IPS-18c (cell line): ENCODE measurements around the gene PLLP.
"Not testable (repeated sequence)": the region's sequence is repeated elsewhere in the genome, so short reads cannot be mapped to it uniquely, and the experiment has no call there.

Experiments used
- H3K4me3 ChIP-seq: 2 replicates; pipeline ENCODE4 v1.7.0; 2013; ENCODE audit warnings: low read depth, mild to moderate bottlenecking, low read length, moderate library complexity; ENCODE audit not compliant: insufficient read depth
- H3K9me3 ChIP-seq: one replicate; pipeline ENCODE4 v1.6.1; 2013; ENCODE audit warnings: mild to moderate bottlenecking, low read length, moderate library complexity; ENCODE audit not compliant: control insufficient read depth, insufficient read depth

The PLLP gene

DNA sequence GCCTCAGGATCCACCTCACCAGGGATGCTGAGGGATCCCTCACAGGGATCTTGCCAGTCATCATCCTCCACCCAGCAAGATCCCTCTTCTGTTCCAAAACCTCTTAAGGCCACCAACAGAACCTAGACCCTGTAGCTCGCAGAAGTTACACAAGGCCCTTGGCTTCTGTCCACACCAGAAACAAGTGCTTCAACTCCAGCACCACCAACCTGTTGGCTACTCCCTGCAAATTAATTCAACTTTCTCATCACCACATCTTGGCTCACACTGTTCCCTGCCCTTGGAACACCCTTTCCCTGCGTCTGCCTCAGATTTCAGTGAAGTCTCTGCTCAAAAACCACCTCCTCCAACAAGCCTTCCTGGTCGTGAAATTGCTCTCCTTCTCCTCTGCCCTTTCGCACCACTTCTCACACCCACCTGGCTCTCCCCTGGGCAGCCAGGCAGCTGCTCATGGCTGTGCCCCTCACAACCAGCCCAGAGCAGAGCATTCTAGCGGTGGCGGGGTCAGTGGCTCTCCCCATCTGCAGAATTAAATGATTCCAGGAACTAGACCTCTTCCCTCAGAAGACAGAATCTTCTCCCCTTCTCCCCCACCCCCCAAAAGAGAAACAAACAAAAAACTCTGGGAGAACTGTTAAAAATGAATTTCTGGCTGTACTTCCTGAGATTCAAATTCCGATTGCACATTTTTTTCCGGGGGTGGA is 1.8 kb downstream of the PLLP start:
- Histone ChIP-seq H3K9me3 (no peaks in the 10 kb centered on the region), H3K4me3 (no peak overlapping the region)

DNA sequence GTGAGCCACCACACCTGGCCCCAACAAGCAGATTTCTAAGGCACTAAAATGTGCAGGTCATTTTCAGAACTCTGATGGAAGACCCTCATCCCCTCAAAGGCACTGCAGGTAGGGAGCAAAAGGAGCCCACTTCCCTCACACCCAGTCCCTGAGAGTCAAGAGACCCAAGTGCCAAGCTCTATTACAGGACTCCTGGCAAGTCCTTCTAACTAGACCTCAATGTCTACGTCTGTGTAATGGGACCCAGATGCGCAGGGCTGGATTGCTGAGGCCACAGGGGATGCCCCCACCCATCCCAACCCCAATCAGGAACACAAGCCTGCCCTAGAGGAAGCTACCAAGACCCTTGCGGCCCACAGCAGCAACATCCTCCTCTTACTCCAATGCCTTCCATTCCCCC is 2.7 kb downstream of the PLLP start:
- Histone ChIP-seq H3K4me3 (no peak overlapping the region), H3K9me3 (no peaks in the 10 kb centered on the region)

DNA sequence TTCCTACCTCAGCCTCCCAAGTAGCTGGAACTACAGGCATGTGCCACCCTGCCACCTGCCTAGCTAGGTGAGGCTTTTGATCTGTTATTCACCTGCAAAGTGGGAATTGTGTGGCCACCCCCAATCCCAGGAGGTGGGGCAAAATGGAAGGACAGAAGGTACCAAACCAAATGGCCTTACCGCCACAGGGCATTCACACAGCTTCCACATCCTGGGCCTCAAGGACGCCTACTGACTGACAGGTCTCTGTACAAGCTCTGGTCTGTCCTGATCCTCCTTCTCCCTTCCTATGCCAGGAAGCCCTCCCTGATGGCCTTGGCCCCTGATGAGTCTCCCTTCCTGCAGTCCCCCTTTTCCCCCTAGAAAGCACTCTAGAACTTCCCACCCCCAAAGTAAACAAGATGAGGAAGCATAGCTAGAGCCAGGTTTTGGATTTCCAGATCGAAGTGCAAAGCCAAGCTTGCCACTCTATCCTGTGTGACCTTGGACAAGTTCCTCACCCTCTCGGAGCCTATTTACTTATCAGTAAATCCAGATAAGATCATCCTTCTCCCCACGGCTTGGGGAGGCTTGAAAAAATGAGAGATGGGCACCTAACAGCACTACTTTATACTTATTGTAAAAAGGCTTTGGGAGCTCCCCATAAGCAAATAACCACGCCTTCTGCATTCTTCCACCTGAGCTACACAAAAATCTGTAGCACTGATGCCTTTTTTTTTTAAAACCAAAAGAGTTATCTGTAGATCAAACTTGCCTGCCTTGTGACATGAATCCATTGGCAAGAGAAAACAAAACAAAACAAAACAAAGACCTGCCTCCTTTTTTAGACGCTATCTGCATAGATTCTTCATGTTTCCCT is 4.5 kb downstream of the PLLP start:
- Histone ChIP-seq H3K9me3 (no peaks in the 10 kb centered on the region), H3K4me3 (no peak overlapping the region)

DNA sequence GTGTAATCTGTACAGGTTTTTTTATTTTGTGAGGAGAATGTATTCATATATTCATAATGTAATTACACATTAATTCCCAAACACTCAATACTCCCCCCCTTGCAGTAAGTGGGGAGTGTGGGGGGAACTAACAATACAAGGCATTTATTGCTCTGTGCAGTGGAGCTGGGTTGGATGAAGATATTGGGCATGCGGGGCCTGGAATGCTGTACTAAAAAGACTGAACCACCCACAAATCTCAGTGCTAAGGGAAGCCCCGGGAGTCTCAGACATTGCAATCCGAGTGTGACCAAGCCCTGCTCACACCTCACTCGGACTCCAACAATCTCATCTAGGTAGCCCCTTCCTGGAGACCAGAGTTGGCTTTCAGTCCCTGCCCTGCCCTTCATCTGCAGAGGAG is 6.0 kb downstream of the PLLP start:
- H3K9me3 ChIP-seq: no peaks in the 10 kb centered on the region
- H3K4me3 ChIP-seq: no peak overlapping the region

DNA sequence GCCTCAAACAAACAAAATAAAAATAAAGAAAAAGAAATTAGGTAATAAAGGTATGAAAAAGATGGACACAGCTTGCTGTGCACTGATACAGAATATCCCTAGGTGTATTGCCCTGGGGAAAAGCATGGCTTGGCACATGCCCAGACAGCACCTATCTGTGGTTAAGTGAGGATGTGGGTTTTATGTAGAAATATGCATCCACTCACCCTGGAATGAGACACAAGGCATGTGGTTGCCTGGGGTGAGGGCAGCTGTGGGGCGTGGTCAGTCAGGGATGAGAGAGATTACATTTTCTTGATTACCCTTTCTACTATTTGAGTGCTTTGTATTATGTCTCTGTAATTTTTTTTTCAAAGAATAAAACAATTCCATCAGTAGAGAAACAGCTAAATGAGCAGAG is 6.9 kb downstream of the PLLP start:
- H3K4me3 ChIP-seq: no peak overlapping the region

DNA sequence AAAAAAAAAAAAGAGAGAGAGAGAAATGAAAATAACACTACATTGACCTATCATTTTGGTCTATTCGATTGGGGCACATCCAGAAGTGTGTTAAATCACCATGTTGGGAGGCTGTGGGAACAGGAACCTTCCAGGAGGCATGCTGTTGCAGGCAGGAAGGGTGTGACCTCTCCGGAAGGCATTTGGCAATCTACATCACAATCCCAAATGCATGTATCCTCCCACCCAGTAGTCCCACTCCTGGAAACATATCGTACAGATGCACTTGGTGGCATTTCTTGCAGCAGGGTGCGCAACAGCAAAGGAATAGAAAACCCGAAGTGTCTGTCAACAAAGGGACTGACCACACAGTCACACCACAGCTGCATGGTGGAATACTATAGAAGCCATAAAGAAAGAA is 7.9 kb downstream of the PLLP start:
- Histone ChIP-seq H3K4me3 (no peak overlapping the region), H3K9me3 (no peaks in the 10 kb centered on the region)

More for the DNA sequence above, 6.9 kb downstream of the PLLP start:
- no peaks in the 10 kb centered on the region for H3K9me3 ChIP-seq

DNA sequence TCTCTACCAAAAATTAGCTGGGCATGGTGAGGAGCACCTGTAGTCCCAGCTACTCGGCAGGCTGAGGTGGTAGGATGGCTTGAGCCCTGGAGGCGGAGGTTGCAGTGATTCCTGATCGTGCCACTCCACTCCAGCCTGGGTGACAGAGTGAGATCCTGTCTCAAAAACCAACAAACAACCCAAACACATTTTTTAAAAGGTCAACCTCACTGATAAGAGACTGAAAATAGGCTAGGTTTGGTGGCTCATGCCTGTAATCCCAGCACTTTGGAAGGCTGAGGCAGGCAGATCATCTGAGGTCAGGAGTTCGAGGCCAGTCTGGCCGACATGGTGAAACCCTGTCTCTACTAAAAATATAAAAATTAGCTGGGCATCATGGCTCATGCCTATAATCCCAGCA is 8.5 kb downstream of the PLLP start:
- H3K4me3 ChIP-seq, H3K9me3 ChIP-seq: not testable (repeated sequence)

DNA sequence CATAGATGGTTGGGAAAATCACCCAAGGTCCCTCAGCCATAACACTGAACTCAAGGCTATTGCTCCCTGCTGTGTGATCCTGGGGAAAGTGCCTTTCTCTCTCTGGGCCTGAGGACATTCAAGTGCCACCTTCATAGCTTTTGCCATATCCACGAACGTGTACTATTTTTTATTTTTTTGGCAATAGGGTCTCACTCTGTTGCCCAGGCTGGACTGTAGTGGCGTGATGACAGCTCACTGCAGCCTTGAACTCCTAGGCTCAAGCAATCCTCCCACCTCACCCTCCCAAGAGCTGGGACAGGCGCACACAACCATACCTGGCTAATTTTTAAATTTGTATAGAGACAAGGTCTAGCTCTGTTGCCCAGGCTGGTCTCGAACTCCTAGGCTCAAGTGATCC is 10.6 kb downstream of the PLLP start:
- Histone ChIP-seq H3K4me3 (no peak overlapping the region), H3K9me3 (no peaks in the 10 kb centered on the region)

DNA sequence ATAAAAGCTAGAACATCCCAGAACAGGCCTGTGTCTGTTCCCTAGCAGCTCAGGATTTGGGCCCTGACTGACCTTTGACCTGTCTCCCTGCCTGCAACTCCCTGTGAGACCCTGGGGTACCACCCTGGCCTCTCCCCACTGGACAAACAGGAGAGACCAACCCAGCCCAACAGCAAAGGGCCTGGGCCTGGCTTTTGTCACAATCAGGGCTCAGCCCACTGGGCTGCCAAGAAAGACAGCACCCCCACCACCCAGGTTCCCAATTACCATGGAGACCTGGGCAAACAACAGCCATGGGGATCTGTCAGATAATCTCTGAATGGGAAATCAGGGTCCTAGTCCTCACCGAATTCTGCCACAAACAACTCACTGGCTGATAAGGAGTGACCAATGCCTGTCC is 11.1 kb downstream of the PLLP start:
- H3K9me3 ChIP-seq: no peaks in the 10 kb centered on the region
- H3K4me3 ChIP-seq: no peak overlapping the region

DNA sequence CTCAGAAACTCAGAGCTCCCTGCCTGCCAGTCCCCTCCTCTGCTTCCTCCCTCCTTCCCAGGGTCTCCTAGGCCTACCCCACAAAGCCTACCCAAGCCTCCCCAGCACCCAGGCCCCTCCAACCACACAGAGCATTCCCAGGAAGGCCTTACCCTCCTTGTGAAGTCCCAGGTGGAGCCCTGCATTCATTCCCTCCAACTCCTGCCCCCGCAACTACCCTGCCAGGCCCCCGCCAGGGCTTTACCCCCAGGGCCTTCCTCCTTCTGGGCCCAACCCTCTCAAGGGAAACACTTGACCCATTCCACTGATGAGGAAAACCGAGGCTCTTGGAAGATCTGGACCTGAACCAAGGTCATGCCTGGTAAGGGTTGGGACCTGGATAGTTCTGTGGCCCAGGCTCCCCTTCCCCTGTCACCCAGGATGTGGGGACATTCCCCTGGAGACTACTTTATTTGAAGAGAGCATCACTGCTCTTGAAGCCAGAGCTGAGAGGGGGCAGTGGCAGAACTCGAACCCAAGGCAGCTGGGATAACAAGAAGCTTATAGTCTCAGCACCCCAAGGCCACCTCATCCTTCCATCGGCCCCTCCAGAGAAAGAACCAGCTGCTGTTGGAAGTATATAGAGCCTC is 12.5 kb downstream of the PLLP start:
- Histone ChIP-seq H3K4me3 (no peak overlapping the region), H3K9me3 (no peaks in the 10 kb centered on the region)

DNA sequence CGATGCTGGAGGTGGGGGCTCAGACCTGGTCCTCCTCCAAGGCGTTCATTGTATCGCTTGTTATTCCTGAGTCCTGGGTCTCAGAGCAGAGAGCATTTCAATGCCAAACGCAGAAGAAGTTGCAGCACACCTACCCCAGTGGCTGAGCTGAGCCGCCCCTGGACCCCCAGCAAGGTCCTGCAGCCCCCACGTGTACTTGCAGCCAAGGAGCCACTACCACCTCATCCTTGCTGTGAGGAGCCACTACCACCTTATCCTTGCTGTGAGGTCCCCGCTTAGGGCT is 13.5 kb downstream of the PLLP start:
- Histone ChIP-seq H3K4me3 (no peak overlapping the region), H3K9me3 (no peaks in the 10 kb centered on the region)

DNA sequence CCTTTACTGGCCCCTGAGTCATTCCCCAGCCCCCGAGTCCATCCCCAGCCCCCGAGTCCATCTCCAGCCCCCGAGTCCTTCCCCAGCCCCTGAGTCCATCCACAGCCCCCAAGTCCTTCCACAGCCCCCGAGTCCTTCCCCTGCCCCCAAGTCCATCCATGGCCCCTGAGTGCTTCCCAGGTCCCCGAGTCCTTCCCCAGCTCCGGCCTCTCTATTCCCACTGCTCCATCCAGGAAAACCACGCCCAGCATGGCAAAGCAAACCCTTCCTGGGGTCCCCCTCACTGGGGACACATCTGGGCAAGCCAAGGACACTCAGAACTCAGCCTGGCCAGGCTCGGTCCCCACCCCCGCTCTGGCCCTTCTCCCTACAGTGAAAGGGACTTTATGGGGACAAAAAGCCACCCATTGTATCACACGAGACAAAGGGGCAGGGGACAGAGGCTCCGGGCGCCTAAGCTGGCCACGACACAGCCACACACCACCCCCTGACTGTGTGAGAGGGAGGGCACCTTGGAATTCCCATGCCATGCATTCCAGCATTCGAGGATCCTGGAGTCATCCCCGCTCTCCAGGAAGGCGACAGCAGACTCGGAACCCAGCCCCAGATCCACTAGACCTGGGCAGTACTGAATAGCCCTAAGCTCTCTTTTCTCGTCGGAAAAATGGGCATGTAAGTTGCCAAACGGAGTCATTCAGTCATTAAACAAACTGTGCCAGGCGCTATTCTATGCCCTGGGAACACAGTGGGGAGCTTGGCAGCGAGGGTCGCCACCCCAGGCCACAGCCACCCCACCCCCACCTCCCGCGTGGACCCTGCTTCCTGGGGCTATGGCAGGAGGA is 14.0 kb downstream of the PLLP start:
- H3K9me3 ChIP-seq: no peaks in the 10 kb centered on the region
- H3K4me3 ChIP-seq: no peak overlapping the region

DNA sequence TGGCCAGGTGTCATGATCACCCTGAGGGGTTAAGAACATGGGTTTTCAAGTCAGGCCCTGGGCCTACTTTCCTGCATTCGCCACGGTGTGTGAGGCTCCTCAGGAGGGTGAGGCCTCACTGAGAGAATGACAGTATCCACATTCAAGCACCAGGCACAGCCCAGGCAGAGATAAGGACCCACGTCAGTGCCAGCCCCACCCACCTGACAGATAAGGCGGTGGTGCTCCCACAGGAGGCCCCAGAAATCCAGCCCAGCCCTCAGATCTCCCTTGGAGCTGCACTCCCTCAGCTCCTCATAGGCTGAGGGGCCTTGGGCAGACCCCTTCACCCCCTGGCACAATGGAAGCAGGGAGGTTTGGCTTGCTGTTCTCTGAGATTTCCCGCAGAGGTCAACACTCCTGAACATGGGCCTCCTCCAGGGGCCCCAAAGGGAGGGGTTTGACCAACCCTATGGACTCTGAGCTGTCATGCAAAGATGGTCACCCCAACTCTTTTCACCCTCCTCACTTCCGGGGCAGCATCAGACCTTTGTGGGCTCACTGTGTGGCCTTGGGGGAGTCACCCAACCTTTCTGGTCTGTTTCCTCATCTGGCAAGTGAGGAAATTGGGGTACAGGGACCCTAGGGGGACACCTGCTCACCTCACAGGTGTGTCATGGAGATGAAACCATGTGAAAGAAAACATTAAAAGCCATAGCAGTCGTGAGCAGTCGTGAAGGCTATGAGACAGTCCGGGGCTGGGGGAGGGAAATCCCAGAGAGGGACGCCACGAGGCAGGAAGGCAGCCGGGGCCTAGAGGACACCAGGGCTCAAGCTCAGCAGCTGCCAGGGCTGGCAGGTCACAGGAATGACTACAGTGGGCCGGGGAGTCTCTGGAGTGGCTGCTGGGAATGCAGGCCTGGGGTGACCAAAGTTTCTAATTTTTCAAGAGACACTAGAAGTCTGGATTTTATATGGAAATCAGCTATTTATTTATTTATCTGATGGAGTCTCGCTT is 15.4 kb downstream of the PLLP start:
- H3K9me3 ChIP-seq: no peaks in the 10 kb centered on the region
- H3K4me3 ChIP-seq: no peak overlapping the region

DNA sequence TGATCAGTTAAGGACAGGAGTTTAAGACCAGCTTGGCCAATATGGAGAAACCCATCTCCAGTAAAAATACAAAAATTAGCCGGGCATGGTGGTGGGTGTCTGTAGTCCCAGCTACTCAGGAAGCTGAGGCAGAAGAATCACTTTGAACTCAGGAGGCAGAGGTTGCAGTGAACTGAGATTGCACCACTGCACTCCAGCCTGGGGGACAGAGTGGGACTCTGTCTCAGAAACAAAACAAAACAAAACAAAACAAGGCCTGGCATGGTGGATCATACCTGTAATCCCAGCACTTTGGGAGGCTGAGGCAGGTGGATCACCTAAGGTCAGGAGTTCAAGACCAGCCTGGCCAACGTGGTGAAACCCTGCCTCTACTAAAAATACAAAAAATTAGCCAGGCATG is 17.1 kb downstream of the PLLP start:
- not testable (repeated sequence) for H3K4me3 ChIP-seq, H3K9me3 ChIP-seq

DNA sequence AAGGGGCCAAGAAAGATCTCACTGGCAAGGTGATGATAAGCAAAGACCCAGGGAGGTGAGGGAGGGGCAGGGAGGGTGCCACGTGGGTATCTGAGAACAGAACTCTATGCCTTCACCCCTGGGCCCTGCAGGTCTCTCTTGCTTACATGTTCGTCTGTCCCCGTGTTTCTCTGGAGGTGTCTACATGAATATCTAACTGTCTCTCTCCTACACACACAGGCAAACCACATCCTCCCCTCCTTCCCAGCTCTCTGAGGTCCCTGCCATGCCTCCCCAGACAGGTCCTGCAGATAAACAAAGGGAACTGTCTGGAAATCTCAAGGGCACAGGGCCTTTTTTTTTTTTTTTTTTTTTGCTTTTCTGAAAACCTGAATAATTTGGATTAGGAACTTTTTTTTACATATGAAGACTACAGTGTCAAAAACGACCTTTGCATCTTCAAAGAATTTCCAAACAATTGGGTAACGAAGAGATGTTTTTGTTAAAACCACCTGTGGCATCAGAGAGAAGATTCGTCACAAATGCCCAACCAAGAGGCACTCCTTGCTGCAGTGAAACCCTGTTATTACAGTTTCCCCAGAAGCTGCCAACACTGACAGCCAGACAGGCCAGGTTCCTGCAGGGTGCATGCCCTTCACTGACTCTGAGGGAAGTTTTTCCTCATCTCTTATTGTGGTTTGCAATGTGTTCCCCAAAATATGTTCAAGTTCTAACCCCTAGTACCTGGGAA is 17.8 kb downstream of the PLLP start:
- Histone ChIP-seq H3K9me3 (no peaks in the 10 kb centered on the region), H3K4me3 (no peak overlapping the region)
